ENCODE measurements around the gene EVA1B.

The EVA1B gene

GRCh38 chr1:36323636-36324352, at the start of gene EVA1B:
Gene EVA1B, minus strand, starts transcription at chr1:36323645. Its CDS starts 608 bp downstream, at chr1:36323037.
- DNase-seq (ENCODE audit: low read depth), result no peak

DNA sequence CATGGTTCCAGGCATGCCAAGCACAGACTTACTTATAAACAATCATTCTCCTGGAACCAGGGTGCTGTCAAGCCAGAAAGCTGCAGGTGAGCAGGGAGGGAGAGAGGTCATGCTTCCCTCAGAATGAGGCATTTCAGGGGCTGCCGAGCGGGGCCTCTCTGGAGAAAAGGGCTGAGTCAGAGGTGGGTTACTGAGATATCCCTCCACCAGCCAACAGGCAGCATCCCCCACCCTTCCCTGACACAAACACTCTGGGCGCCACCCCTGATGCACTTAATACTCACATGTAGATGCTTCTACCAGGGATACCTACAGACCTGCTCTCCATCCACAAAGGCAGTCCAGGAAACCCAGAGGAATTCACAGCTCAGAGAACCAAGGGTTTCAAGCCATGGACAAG, 49.2 kb upstream of the EVA1B start:
- DNase-seq (ENCODE audit: low read depth), result no peak

GRCh38 chr1:36369061-36369861, 45.8 kb upstream of the EVA1B start:
- peak; percentile 75 for DNase-seq (ENCODE audit: low read depth)

DNA sequence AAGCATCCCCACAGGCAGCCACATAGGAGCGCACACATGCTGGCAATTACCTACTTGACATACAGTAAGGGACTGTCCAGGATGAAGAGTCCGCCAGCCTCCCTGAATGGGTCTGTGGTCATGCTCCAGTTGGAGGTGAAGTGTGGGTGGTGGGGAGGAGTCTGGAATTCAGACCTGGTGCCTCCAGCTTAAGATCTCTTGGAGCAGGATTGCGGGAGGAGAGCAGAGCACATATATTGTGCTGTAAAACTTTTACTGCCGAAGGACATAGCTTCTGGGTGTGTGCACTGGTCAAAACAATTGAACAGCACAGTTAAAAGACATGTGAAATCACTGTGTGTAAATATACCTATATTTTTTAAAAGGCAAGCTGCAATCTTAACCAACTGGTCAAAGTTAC, 44.4 kb upstream of the EVA1B start:
- no peak for DNase-seq (ENCODE audit: low read depth)

DNA sequence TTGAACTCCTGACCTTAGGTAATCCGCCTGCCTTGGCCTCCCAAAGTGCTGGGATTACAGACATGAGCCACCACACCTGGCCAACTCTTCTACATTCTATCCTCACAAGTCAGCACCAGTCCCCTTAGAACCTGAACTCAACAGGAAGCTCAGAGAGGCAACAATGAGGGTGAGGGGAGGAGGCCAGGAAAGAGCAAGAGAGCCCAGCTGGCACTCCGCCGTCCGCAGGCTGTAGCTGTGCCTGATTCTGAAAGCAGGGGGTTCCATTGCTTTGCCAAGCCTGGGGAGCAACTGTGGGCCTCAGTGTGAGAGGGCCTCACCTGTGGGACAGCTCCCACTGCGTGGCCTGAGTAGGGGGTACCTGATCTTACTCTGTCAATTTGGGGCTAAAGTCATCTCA, 43.6 kb upstream of the EVA1B start:
- no peak for DNase-seq (ENCODE audit: low read depth)

- DNase-seq (ENCODE audit: low read depth), result peak; percentile 10
Observed at GRCh38 chr1:36366091-36366661, 42.7 kb upstream of the EVA1B start.

DNA sequence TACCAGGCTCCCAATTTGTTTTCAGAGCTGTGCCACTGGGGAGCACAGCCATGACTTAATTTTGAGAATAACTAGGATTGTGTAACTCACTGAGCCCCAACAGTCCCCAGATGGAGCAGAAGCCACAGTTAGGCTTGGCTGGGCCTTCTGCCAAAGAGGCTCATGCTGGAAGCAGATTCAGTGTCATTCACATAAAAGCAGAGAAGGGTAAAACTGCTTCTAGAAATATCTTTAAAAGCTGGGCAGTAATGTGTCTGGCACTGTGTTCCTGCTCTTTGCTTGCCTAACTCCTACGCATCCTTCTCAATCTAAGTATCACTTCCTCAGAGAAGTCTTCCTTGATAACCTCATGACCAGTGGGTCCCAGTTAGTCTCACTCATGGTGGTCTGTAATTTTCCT, 41.9 kb upstream of the EVA1B start:
- no peak for DNase-seq (ENCODE audit: low read depth)

GRCh38 chr1:36359911-36360550, 36.6 kb upstream of the EVA1B start:
- no peak for DNase-seq (ENCODE audit: low read depth)

DNA sequence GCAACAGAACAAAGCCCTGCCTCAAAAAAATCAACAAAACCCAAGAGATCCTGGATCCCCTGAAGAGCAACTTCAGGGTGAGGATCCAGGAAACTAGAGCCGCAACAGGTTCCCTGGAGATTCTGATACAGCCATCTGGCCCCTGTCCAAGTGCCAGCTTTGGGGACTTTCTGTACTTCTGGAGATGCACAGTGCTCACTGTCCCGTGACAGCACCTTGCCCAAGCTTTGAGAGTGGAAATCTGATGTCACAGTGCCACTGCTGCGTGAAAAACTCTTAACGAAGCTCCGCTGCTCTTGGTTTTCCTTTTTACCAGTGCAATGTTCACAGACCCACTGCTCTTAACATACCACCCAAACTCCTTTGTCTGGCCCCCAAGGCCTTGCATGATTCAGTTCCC, 35.9 kb upstream of the EVA1B start:
- no peak for DNase-seq (ENCODE audit: low read depth)

GRCh38 chr1:36358514-36359084, 35.2 kb upstream of the EVA1B start:
- DNase-seq (ENCODE audit: low read depth), result no peak

DNA sequence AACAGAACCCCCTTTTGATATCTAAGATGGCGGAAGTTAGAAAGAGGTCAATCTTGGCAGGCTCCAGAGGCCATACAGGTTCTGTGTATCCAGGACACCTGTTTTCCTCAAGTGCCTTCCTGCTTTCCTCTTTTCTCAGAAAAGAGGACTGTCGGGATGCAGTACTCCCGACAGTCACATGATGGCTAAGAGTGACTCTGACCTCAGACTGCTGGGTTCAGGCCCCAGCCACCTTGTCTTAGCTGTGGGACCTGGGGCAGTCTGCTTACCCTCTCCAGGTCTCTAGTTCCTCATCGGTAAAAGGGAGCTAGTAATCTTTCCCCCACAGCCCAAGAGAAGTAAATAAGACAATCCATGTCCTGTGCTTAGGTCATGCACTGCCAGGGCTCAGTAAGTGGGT, 32.4 kb upstream of the EVA1B start:
- DNase-seq (ENCODE audit: low read depth), result no peak

DNA sequence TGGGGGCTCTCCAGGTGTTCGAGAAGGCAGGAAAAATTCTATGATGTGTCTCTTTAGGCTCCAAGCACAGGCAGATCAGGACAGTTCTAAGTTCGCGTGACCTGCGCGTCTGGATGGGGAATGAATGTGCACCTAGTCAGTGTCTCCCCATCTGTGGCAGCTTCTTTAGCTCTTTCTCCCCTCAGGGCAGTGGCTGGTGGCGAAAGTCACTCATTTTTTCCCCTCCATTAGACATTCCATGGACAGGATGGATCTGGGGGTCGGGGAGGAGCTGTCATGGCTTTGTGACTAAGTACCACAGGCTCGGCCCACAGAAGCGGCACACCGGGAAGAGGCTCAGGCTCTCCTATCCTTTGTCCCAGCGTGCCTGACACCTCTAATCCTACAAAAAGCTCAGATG, 31.0 kb upstream of the EVA1B start:
- no peak for DNase-seq (ENCODE audit: low read depth)

- DNase-seq (ENCODE audit: low read depth), result no peak
Observed at GRCh38 chr1:36352910-36353878, 29.7 kb upstream of the EVA1B start.

DNA sequence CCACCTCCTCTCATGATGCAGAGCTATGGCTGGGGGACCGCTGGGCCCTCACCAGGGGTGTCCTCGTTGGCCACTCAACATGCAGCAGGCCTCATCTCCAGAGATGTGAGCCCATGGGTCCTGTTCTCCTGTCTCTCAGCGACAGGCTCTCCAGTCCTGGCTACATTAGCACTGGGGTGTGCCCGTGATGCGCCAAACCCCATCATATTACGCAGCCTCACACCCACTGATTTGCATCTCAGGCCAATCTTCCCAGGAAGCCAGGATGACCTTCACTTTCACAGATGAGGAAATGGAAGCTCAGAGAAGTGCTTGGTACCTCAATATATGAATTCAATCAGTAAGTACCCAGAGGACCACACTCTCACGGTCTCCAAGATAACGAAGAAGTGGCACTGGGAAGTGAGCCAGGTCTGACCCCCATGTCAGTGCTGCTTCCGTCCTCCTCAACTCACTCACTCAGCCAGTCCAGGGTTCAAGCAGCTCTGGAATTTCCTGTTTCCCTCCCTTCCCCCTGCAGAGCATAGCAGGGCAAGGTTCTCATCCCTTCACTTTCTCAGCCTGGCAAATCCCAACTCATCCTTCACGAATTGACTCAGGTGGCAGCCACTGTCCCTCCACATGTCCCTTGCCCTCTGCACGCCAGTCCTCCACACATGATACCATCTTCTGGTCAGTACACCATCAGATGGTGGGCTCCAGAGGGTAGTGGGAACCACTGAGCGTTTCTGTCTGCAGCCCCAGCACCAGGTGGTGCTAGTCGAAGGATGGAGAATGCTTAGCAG, 28.9 kb upstream of the EVA1B start:
- DNase-seq (ENCODE audit: low read depth), result no peak

DNA sequence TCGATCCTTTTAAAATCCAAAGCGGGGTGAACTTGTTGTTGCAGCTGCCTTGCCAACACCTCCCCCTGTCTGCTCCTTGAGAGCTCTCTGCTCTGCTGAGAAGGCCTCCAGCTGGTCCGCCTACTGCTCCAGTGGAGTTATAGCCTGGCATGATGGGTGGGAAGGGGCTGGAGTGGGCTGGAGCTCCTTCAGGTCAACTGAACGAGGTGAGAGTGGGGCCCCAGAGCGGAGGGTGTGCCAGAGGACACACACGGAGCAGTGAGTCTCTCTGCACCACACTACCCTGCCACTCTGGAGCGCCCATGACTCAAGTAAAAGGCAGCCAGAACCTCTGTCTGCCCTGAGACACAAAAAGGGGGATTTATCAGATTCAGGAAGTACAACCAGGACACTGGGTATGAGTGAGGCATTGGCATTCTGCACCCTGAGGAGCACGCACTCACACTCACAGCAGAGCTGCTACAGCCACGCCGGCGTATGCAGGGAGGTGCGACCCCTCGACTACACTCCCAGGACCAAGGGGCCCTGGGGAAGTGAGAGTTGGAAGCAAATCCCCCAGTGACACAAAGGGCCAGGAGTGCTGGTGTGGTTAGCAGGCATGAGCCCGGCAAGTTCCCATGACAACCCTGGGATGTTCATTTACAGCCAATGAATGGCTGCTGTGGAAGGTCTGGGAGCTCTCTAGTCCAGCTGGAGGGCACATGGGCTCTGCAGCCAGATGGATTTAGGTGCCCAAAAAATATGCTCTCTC, 28.0 kb upstream of the EVA1B start:
- DNase-seq (ENCODE audit: low read depth), result no peak

DNA sequence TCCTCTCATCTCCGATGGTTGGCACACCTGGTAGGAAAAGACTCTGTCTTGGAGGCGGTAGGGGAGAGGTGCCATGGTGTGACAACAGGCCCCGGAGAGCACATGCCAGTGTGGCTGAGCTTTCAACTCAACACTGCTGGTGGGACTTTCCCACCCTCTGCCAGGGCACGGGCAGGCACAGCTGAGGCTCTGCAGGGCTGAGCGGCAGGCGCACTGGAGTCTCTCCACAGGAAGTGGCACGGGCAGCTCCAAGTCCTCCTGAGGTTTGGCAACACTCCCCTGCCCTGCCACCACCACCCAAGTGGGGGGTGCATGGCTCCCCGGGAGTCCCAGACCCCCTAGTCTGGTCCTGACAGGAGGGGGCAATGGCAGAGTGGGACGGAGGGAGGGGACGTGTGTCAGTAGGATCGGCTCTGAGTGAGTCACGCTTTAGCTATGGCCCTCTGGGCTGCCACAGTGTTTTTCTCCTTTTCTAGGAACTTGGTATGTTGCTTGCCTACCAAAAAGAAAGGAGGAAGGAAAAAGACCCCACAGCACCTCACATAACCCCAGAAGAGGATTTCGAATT, 27.3 kb upstream of the EVA1B start:
- no peak for DNase-seq (ENCODE audit: low read depth)

GRCh38 chr1:36349839-36350238, 26.4 kb upstream of the EVA1B start:
- no peak for DNase-seq (ENCODE audit: low read depth)

GRCh38 chr1:36349241-36349671, 25.8 kb upstream of the EVA1B start:
- no peak for DNase-seq (ENCODE audit: low read depth)

DNA sequence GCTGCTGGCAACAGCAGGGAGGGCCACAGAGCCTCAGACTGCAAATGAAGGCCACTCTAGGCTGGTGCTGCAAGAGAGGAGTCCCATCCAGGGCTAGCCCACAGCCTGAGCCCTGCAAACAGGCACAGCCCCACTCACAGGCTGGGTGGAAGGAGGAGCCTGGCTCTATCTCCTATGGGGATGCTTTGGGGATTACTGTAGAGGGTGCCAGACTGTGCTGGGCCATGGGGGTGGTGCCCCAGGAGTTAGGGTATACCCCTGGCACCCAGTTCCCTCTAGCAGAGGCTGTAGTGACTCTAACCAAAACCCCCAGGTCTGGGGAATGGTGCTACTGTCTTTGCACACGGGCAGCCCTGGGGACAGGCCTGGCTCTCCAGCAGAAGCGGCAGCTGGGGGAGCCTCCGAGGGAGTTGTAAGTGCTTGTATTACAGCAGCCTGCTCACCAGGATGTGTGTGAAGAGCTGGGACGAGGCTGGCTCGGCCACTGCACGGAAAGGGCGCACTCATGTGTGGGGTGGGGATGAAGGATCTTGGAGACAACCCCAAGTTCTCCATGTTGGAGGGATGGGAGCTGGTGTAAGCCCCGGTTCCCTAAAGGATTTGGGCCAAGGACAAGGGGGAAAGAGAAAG, 23.4 kb upstream of the EVA1B start:
- no peak for DNase-seq (ENCODE audit: low read depth)

All from stimulated activated CD8-positive, alpha-beta memory T cell treated with anti-CD3 and anti-CD28 coated beads, Interleukin-7, amount 100 ng/mL, for 24 hours (primary cell).